Measurements from ENCODE around the gene PLEKHA6. TPM values are rescaled to one million over a fixed set of nuclear protein-coding genes. Genes with fewer than 3 reads are reported as not detected.

Gene PLEKHA6
- total RNA-seq, 1 experiment from 2014 or later = 5.5 TPM

- Histone ChIP-seq H3K27ac (ENCODE audit: low read length) (no peak overlapping the region), H3K36me3 (ENCODE audit: control insufficient read depth, insufficient read depth, low read length) (peaks cover 32% of the 10 kb centered on the region), H3K4me1 (ENCODE audit: control insufficient read depth, insufficient read depth, low read length) (peaks cover 19% of the 10 kb centered on the region), H3K9me3 (ENCODE audit: control insufficient read depth, insufficient read depth, low read depth, low read length) (no peaks in the 10 kb centered on the region), H3K27me3 (ENCODE audit: control insufficient read depth, insufficient read depth, low read length) (no peaks in the 10 kb centered on the region), H3K4me3 (ENCODE audit: low read depth in 2 of 2, low read length in 2 of 2) (no peak overlapping the region)
- DNase-seq (ENCODE audit: low read depth, low spot score) (no peak), ATAC-seq (no peak)
- BruUV-seq (replicated peaks) = no TSS peak
- TF ChIP-seq SIN3A (IDR thresholded peaks at IDR 0.05; ENCODE audit: borderline replicate concordance, insufficient read depth, low read depth, low read length) = no peak
- no peak for TF ChIP-seq POLR2AphosphoS5 (IDR thresholded peaks at IDR 0.05; ENCODE audit: low read depth, low read length)
- TF ChIP-seq CTCF (IDR thresholded peaks at IDR 0.05) = no peak
- no peak for TF ChIP-seq REST (IDR thresholded peaks at IDR 0.05; ENCODE audit: insufficient read depth in 1 of 2, low read depth in 2 of 2, low read length in 1 of 2)
- no peak for TF ChIP-seq TCF7L2 (IDR thresholded peaks at IDR 0.05; ENCODE audit: low read depth, low read length)
- ChIA-PET POLR2A (no interaction called here), CTCF (no interaction called here)
- in situ Hi-C loops (cut with HindIII; ENCODE audit: low pct_unique_long_range_greater_than_20kb, low sequenced_read_pairs) (no loop called here), intact Hi-C loops (cut with micrococcal nuclease; ENCODE audit: unreplicated experiment) (no loop called here)
Observed at GRCh38 chr1:204402391-204402790, 42.7 kb upstream of the PLEKHA6 start.

GRCh38 chr1:204401730-204402129, 42.0 kb upstream of the PLEKHA6 start:
- no peaks in the 10 kb centered on the region for H3K9me3 ChIP-seq (ENCODE audit: control insufficient read depth, insufficient read depth, low read depth, low read length)
- ChIA-PET CTCF (no interaction called here), POLR2A (no interaction called here)
- DNase-seq (ENCODE audit: low read depth, low spot score) (no peak), ATAC-seq (no peak)
- in situ Hi-C loops (cut with HindIII; ENCODE audit: low pct_unique_long_range_greater_than_20kb, low sequenced_read_pairs) (no loop called here), intact Hi-C loops (cut with micrococcal nuclease; ENCODE audit: unreplicated experiment) (no loop called here)
- H3K27me3 ChIP-seq (ENCODE audit: control insufficient read depth, insufficient read depth, low read length) = no peaks in the 10 kb centered on the region
- H3K4me3 ChIP-seq (ENCODE audit: low read depth in 2 of 2, low read length in 2 of 2) = no peak overlapping the region
- peaks cover 19% of the 10 kb centered on the region for H3K4me1 ChIP-seq (ENCODE audit: control insufficient read depth, insufficient read depth, low read length)
- TF ChIP-seq SIN3A (IDR thresholded peaks at IDR 0.05; ENCODE audit: borderline replicate concordance, insufficient read depth, low read depth, low read length) = no peak
- TF ChIP-seq CTCF (IDR thresholded peaks at IDR 0.05) = no peak
- TF ChIP-seq POLR2AphosphoS5 (IDR thresholded peaks at IDR 0.05; ENCODE audit: low read depth, low read length) = no peak
- no peak for TF ChIP-seq TCF7L2 (IDR thresholded peaks at IDR 0.05; ENCODE audit: low read depth, low read length)
- no peak for TF ChIP-seq REST (IDR thresholded peaks at IDR 0.05; ENCODE audit: insufficient read depth in 1 of 2, low read depth in 2 of 2, low read length in 1 of 2)
- H3K36me3 ChIP-seq (ENCODE audit: control insufficient read depth, insufficient read depth, low read length) = peaks cover 28% of the 10 kb centered on the region
- BruUV-seq (replicated peaks) = no TSS peak
- H3K27ac ChIP-seq (ENCODE audit: low read length) = no peak overlapping the region

All from Panc1 (cell line).